ENCODE measurements around the gene CCDC81.
"Not testable (repeated sequence)": the region's sequence is repeated elsewhere in the genome, so short reads cannot be mapped to it uniquely, and the experiment has no call there.

CCDC81 gene

GRCh38 chr11:86388198-86388597 lies 13.5 kb downstream of the CCDC81 start:
- no peak for DNase-seq

- no peak for DNase-seq
Observed at GRCh38 chr11:86390487-86390886, 15.8 kb downstream of the CCDC81 start.

DNA sequence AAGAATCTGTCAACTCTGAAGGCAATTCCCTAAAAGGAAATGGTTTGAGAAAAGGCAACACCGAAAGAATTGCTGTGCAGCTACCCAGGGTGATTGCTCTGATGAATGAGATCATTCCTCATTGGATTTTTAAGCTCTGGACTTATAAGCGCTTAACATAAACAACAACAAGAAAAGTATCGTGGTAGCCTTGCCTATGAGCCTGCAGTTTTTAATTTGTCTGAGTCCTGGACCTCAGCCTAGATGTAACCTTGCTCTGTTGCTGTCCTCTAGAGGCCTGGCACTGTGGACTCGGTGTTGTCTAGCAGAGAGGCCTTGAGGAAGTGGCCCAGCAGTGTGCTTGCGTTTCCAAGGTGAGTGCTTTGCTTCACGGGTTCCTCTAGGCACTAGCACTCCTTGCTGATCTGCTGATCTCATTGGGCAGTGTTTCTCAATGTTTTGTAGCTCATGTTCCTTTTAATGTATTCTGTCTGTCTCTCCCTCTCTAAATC lies 20.4 kb downstream of the CCDC81 start:
- DNase-seq, result no peak

- no peak for DNase-seq
Observed at GRCh38 chr11:86396396-86396795, 21.7 kb downstream of the CCDC81 start.

GRCh38 chr11:86397351-86397750 lies 22.7 kb downstream of the CCDC81 start:
- DNase-seq, result no peak

DNA sequence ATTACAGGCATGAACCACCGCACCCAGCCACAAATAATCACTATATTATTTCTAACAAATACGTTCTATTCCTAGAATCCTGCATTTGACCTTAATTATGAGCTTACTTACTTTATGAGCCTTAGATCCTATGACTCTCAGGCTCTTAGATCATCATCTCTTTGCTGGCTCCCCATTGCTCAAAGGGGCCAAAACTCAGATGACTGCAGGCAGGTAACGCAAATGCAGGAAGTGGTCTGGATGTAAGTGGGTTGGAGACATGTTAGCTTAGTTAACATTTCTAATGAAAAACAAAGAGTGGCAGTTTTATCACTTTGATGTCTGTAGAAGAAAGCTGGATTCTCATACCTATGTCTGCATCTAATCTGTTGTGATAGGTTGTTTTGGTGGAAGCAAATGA lies 23.4 kb downstream of the CCDC81 start:
- no peak for DNase-seq

DNA sequence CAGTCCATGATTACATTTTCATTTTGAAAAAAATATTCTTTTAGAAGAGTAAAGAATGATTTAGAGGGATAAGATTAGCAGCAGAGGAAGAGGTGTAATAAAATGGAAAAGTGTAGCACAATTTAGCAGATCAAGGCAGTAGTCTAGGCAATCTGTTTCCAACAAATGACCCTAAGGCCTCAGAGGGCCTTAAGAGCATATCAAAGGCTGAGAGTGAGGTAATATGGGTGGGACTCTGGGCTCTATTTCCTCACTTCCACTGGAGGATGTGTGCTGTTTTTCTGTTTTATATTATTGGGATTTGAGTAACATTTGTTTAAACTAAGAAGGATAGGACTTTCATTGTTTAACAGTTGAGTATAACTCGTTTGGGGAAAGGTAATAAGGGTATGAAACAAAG lies 28.8 kb downstream of the CCDC81 start:
- DNase-seq, result no peak

DNA sequence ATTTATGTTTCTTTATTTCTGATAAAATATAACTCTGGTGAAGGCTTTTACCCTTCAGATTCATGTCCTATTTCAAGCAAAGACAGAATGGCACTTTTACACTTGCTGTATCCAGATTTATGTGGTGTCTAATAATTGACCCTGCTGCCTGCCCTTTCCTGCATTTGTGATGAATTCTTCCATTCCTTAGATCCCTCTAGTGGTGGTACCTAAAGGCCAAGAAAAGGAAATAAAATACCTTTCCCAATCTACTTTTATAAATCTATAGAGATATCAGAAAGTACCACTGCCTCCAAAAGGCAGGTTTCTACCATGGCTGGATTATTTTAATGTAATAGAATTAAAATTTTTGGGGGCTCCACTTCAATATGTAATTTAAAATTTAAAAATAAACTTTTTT lies 34.2 kb downstream of the CCDC81 start:
- no peak for DNase-seq

DNA sequence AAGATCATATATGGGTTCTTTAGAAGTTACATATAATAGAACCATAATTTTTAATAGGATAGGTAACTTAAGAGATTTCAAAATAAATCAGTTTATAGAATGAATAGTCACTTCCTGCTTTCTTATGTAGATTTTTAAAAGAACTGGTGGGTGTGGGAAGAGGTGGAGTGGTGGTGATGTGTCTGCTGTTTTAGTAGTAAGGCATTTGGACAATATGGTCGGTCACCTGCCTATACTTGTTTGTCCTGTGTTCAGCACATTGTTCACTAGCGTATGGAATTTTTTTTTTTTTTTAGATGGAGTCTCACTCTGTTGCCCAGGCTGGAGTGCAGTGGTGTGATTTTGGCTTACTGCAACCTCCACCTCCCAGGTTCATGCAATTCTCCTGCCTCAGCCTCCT lies 39.3 kb downstream of the CCDC81 start:
- no peak for DNase-seq

- DNase-seq, result no peak
Observed at GRCh38 chr11:86415026-86415425, 40.3 kb downstream of the CCDC81 start.

- DNase-seq, result no peak
Observed at GRCh38 chr11:86416494-86416893, 41.8 kb downstream of the CCDC81 start.

DNA sequence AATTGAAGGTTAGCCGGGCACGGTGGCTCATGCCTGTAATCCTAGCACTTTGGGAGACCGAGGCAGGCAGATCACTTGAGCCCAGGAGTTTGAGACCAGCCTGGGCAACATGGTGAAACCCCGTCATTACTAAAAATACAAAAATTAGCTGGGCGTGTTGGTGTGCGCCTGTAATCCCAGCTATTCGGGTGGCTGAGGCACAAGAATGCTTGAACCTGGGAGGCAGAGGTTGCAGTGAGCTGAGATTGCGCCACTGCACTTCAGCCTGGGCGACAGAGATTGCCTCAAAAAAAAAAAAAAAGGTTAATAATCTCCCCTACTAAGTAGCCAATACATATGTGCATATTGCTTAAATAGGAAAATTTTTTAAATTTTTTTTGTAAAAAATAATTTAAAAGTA lies 42.3 kb downstream of the CCDC81 start:
- DNase-seq, result not testable (repeated sequence)

DNA sequence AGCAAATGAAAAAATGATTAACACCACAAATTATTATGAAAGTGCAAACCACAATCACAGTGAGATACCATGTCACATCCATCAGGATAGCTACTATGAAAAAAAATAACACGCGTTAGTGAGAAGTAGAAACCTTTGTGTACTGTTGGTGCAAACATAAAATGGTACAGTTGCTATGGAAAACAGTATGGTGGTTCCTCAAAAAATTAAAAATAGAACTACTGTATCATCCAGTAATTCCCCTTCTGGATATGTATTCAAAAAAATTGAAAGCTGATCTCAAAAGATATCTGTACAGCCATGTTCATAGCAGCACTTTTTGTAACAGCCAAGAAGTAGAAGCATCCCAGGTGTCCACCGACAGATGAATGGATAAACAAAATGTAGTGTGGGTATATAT lies 43.4 kb downstream of the CCDC81 start:
- DNase-seq, result no peak

DNA sequence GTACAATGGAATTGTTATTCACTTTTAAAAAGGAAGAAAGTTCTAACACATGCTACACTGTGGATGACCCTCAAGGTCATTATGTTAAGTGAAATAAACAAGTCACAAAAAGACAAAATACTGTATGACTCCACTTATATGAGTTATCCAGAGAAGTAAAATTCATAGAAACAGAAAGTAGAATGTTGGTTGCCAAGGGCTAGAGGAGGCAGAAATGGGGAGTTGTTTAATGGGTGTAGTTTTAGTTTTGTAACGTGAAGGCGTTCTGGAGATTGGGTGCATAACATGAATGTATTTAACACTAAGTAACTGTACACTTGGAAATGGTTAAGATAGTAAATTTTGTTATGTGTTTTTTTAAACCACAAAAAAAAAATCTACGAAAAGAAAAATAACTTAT lies 43.8 kb downstream of the CCDC81 start:
- no peak for DNase-seq

- no peak for DNase-seq
Observed at GRCh38 chr11:86418917-86419316, 44.2 kb downstream of the CCDC81 start.

DNA sequence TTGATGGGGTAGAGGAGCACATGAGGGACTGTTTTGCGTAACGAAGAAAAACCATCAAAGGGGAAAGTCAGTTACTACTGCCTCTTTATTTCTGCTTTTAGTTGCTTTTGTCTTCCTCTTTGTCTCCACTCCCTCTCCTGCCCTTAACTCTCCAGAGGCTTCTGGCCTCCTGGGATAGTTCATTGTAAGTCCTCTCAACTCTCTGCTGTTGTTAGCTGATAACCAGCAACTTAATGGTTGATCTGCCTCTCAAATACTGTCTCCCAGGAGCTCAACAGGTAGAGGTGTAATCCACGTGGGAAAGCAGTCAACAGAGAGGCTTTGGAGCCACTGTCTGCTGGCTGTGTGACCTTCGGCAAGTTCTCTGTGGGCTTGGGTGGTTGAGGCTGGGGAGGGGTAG lies 47.3 kb downstream of the CCDC81 start:
- DNase-seq, result no peak

DNA sequence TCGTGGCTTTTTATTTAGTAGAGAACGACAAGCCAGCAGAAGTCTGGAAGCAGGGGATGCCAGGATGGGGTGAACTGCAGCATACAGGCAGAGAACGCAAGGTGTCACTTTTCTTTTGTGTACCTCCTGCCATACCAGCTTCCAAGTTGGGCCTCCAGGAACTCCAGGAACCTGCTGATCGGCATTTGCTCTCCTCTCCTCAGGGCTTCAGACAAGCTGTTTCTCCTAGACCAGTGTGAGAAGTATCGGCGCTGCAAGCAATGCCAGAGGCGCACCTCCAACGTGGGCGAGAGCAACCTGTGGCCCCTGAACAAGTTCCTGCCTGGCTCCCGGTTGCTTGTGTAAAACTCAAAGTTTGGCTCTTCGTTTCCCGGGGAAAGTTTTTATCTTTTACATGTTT lies 47.7 kb downstream of the CCDC81 start:
- DNase-seq, result no peak

GRCh38 chr11:86423488-86423887 lies 48.8 kb downstream of the CCDC81 start:
- DNase-seq, result not testable (repeated sequence)

GRCh38 chr11:86427441-86427840 lies 52.8 kb downstream of the CCDC81 start:
- no peak for DNase-seq

- no peak for DNase-seq
Observed at GRCh38 chr11:86431258-86431657, 56.6 kb downstream of the CCDC81 start.

DNA sequence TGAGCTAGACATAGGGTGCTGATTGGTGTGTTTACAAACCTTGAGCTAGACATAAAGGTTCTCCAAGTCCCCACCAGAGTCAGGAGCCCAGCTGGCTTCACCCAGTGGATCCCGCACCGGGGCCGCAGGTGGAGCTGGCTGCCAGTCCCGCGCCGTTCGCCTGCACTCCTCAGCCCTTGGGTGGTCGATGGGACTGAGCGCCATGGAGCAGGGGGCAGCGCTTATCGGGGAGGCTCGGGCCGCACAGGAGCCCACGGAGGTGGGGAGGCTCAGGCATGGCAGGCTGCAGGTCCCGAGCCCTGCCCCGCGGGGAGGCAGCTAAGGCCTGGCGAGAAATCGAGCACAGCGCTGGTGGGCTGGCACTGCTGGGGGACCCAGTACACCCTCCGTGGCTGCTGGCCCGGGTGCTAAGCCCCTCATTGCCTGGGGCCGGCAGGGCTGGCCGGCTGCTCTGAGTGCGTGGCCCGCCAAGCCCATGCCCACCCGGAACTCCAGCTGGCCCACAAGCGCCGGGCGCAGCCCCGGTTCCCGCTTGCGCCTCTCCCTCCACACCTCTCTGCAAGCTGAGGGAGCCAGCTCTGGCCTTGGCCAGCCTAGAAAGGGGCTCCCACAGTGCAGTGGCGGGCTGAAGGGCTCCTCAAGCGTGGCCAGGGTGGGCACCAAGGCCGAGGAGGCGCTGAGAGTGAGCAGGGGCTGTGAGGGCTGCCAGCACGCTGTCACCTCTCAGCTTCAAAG lies 58.8 kb downstream of the CCDC81 start:
- DNase-seq, result not testable (repeated sequence)

- no peak for DNase-seq
Observed at GRCh38 chr11:86435711-86436110, 61.0 kb downstream of the CCDC81 start.

- DNase-seq, result no peak
Observed at GRCh38 chr11:86438685-86439084, 64.0 kb downstream of the CCDC81 start.

GRCh38 chr11:86440305-86440716 lies 65.6 kb downstream of the CCDC81 start:
- DNase-seq, result no peak

- no peak for DNase-seq
Observed at GRCh38 chr11:86440843-86441242, 66.2 kb downstream of the CCDC81 start.

Data from activated CD4-positive, CD25-positive, alpha-beta regulatory T cell treated with anti-CD3 and anti-CD28 coated beads, Interleukin-2, amount 50 U/mL, for 72 hours (primary cell).